GM23338 (cell line): ENCODE data around the gene RANBP1. TPM values are rescaled to one million over a fixed set of nuclear protein-coding genes. Genes with fewer than 3 reads are reported as not detected.

Experiments used
- CREB1 ChIP-seq: fragments of 250-450 bp; sonication (Bioruptor Pico); IDR thresholded peaks from 2 replicates; pipeline ENCODE4 v1.5.0; 2020; ENCODE audit warnings: low read depth, mild to moderate bottlenecking, moderate library complexity
- CTCF ChIP-seq, 2 experiments: fragments of 200-600 bp in 1 of 2; sonication (generic) in 1 of 2; conservative IDR thresholded peaks; 2 replicates each; pipeline versions ENCODE4 v1.5.1 to v1.6.1; 2016 to 2017; ENCODE audit warnings: antibody characterized with exemption in 2 of 2, low read depth in 2 of 2, mild to moderate bottlenecking in 2 of 2, moderate library complexity in 1 of 2
- EZH2 ChIP-seq: fragments of 200-600 bp; sonication (generic); IDR thresholded peaks from one replicate; pipeline ENCODE4 v1.8.0; 2017; ENCODE audit warnings: antibody characterized with exemption, mild to moderate bottlenecking, low read depth; ENCODE audit not compliant: unreplicated experiment
- EZH2phosphoT487 ChIP-seq: fragments of 200-600 bp; sonication (generic); IDR thresholded peaks from one replicate; pipeline ENCODE4 v1.8.1; 2018; ENCODE audit warnings: antibody characterized with exemption; ENCODE audit not compliant: unreplicated experiment
- polyA plus RNA-seq: library from polyadenylated mRNA; unstranded; fragments of >200 nt; fragmentation: Nextera tagmentation; extraction: Ambion mirVana; gene quantifications from 2 replicates; pipeline ENCODE4 v1.2.1, GENCODE V29; 2016
- total RNA-seq: library from RNA; depleted of rRNA; stranded (reverse); fragments of >200 nt; shearing (Covaris generic); gene quantifications from 2 replicates; pipeline ENCODE4 v1.2.3, GENCODE V29; 2014
- TF ChIP-seq, protein P1 (sequence below): fragments of 250-450 bp; sonication (Bioruptor Pico); IDR thresholded peaks from 2 replicates; pipeline ENCODE4 v1.5.0; 2020; ENCODE audit warnings: mild to moderate bottlenecking, moderate library complexity
- TF ChIP-seq, protein P2 (sequence below): IDR thresholded peaks from 2 replicates; pipeline ENCODE4 v1.6.1; 2016; ENCODE audit warnings: antibody characterized with exemption

The RANBP1 gene
- total and polyA plus RNA-seq, 2 experiments from 2014 or later = 1,014 to 1,206 TPM

DNA sequence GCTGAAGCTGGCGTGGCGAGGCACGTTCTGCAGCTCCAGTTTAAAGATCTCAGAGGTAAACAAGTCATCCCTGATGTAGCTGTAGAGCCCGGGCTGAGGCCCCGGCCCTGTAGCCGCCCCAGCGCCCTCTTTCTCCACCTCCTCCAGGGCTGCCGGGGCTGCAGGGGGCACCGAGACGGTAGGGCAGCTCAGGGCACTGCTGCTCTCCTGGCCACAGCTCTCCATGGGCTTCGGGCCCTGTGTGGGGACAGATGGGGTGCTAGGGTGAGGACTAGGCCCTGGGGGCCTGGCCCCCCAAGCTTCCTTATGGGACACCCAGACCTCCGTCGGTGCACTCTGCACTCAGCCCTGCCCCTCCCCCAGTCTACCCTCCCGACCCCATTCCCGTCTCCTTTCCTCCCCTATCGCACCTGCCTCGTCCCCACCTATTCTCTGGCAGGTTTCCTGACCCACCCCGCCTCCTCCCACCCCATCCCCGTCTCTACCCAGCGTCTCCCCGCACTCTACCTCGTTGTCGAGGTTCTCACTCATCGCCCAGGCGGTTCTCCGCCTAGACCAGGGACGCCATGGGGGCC, 559 bp downstream of the RANBP1 start (continued):
- TF ChIP-seq, protein P1, sequence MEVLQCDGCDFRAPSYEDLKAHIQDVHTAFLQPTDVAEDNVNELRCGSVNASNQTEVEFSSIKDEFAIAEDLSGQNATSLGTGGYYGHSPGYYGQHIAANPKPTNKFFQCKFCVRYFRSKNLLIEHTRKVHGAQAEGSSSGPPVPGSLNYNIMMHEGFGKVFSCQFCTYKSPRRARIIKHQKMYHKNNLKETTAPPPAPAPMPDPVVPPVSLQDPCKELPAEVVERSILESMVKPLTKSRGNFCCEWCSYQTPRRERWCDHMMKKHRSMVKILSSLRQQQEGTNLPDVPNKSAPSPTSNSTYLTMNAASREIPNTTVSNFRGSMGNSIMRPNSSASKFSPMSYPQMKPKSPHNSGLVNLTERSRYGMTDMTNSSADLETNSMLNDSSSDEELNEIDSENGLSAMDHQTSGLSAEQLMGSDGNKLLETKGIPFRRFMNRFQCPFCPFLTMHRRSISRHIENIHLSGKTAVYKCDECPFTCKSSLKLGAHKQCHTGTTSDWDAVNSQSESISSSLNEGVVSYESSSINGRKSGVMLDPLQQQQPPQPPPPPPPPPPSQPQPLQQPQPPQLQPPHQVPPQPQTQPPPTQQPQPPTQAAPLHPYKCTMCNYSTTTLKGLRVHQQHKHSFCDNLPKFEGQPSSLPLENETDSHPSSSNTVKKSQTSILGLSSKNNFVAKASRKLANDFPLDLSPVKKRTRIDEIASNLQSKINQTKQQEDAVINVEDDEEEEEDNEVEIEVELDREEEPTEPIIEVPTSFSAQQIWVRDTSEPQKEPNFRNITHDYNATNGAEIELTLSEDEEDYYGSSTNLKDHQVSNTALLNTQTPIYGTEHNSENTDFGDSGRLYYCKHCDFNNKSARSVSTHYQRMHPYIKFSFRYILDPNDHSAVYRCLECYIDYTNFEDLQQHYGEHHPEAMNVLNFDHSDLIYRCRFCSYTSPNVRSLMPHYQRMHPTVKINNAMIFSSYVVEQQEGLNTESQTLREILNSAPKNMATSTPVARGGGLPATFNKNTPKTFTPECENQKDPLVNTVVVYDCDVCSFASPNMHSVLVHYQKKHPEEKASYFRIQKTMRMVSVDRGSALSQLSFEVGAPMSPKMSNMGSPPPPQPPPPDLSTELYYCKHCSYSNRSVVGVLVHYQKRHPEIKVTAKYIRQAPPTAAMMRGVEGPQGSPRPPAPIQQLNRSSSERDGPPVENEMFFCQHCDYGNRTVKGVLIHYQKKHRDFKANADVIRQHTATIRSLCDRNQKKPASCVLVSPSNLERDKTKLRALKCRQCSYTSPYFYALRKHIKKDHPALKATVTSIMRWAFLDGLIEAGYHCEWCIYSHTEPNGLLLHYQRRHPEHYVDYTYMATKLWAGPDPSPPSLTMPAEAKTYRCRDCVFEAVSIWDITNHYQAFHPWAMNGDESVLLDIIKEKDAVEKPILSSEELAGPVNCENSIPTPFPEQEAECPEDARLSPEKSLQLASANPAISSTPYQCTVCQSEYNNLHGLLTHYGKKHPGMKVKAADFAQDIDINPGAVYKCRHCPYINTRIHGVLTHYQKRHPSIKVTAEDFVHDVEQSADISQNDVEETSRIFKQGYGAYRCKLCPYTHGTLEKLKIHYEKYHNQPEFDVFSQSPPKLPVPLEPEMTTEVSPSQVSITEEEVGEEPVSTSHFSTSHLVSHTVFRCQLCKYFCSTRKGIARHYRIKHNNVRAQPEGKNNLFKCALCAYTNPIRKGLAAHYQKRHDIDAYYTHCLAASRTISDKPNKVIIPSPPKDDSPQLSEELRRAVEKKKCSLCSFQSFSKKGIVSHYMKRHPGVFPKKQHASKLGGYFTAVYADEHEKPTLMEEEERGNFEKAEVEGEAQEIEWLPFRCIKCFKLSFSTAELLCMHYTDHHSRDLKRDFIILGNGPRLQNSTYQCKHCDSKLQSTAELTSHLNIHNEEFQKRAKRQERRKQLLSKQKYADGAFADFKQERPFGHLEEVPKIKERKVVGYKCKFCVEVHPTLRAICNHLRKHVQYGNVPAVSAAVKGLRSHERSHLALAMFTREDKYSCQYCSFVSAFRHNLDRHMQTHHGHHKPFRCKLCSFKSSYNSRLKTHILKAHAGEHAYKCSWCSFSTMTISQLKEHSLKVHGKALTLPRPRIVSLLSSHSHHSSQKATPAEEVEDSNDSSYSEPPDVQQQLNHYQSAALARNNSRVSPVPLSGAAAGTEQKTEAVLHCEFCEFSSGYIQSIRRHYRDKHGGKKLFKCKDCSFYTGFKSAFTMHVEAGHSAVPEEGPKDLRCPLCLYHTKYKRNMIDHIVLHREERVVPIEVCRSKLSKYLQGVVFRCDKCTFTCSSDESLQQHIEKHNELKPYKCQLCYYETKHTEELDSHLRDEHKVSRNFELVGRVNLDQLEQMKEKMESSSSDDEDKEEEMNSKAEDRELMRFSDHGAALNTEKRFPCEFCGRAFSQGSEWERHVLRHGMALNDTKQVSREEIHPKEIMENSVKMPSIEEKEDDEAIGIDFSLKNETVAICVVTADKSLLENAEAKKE (CRISPR knock-in tag) = no peak
- TF ChIP-seq, protein P2, sequence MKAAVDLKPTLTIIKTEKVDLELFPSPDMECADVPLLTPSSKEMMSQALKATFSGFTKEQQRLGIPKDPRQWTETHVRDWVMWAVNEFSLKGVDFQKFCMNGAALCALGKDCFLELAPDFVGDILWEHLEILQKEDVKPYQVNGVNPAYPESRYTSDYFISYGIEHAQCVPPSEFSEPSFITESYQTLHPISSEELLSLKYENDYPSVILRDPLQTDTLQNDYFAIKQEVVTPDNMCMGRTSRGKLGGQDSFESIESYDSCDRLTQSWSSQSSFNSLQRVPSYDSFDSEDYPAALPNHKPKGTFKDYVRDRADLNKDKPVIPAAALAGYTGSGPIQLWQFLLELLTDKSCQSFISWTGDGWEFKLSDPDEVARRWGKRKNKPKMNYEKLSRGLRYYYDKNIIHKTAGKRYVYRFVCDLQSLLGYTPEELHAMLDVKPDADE = no peak
- TF ChIP-seq CREB1 (CRISPR knock-in tag) (no peak), EZH2phosphoT487 (no peak), CTCF (conservative IDR thresholded peaks at IDR 0.05; ENCODE audit: low read depth in 2 of 2) (no peak), EZH2 (no peak)
